HEK293T (cell line): ENCODE measurements around the gene CENPT.

Source experiments
- CTCF ChIA-PET: fragments of 350-600 bp; formaldehyde crosslinking; extraction: SDS; loops from one replicate; lab custom pipeline; 2021; ENCODE audit warnings: antibody characterized with exemption, inconsistent platforms; lab: Yijun Ruan, JAX
- POLR2A ChIA-PET: fragments of 350-600 bp; formaldehyde crosslinking; extraction: SDS; loops from one replicate; lab custom pipeline; 2020; ENCODE audit warnings: antibody characterized with exemption, inconsistent platforms; lab: Yijun Ruan, JAX
- DNase-seq: peaks from one replicate; pipeline ENCODE4 v3.0.0; 2012; ENCODE audit warnings: mixed read lengths; ENCODE audit errors: extremely low spot score
- ARNT ChIP-seq: fragments of 450-650 bp; IDR thresholded peaks from 2 replicates; pipeline ENCODE4 v1.6.1; 2017; ENCODE audit warnings: mild to moderate bottlenecking
- BHLHE40 ChIP-seq: fragments of 450-650 bp; IDR thresholded peaks from 2 replicates; pipeline ENCODE4 v1.6.1; 2016; ENCODE audit warnings: mild to moderate bottlenecking, moderate library complexity, borderline replicate concordance
- CTBP1 ChIP-seq: fragments of 450-650 bp; IDR thresholded peaks from 2 replicates; pipeline ENCODE4 v1.6.1; 2016; ENCODE audit warnings: borderline replicate concordance
- ELF4 ChIP-seq: fragments of 450-650 bp; IDR thresholded peaks from 2 replicates; pipeline ENCODE4 v1.6.1; 2017; ENCODE audit warnings: antibody characterized with exemption
- FOXA1 ChIP-seq: fragments of 450-650 bp; IDR thresholded peaks from 2 replicates; pipeline ENCODE4 v1.6.1; 2016; ENCODE audit warnings: mild to moderate bottlenecking
- FOXK2 ChIP-seq: fragments of 450-650 bp; IDR thresholded peaks from 2 replicates; pipeline ENCODE4 v1.6.1; 2016; ENCODE audit warnings: mild to moderate bottlenecking
- FOXM1 ChIP-seq: fragments of 450-650 bp; IDR thresholded peaks from 2 replicates; pipeline ENCODE4 v1.6.1; 2017; ENCODE audit warnings: mild to moderate bottlenecking, borderline replicate concordance
- HDGF ChIP-seq: fragments of 450-650 bp; IDR thresholded peaks from 2 replicates; pipeline ENCODE4 v1.6.1; 2017; ENCODE audit warnings: antibody characterized with exemption, borderline replicate concordance
- L3MBTL2 ChIP-seq: fragments of 450-650 bp; conservative IDR thresholded peaks from 2 replicates; pipeline ENCODE4 v1.6.1; 2016; ENCODE audit warnings: mild to moderate bottlenecking
- LEF1 ChIP-seq: fragments of 450-650 bp; IDR thresholded peaks from 2 replicates; pipeline ENCODE4 v1.6.1; 2017; ENCODE audit warnings: mild to moderate bottlenecking, borderline replicate concordance
- NFRKB ChIP-seq: fragments of 450-650 bp; IDR thresholded peaks from 2 replicates; pipeline ENCODE4 v1.6.1; 2016; ENCODE audit warnings: mild to moderate bottlenecking, moderate library complexity
- PKNOX1 ChIP-seq: fragments of 450-650 bp; IDR thresholded peaks from 2 replicates; pipeline ENCODE4 v1.6.1; 2016
- SP1 ChIP-seq: fragments of 450-650 bp; IDR thresholded peaks from 2 replicates; pipeline ENCODE4 v1.6.1; 2017
- SUZ12 ChIP-seq: fragments of 450-650 bp; IDR thresholded peaks from 2 replicates; pipeline ENCODE4 v1.6.1; 2016; ENCODE audit warnings: mild to moderate bottlenecking
- TARDBP ChIP-seq: fragments of 450-650 bp; IDR thresholded peaks from 2 replicates; pipeline ENCODE4 v1.6.1; 2016
- ZNF384 ChIP-seq: fragments of 450-650 bp; IDR thresholded peaks from 2 replicates; pipeline ENCODE4 v1.6.1; 2016

The CENPT gene

GRCh38 chr16:67800338-67800926 is 47.1 kb downstream of the CENPT start:
- peak; percentile 2 for DNase-seq
- ChIA-PET POLR2A (interaction anchor here (1.0 kb wide), 1 partner anchor 81 kb away, joined by 4 read pairs; the partner anchor contains the start of gene GFOD2), CTCF (interaction anchor here (1.0 to 1.6 kb wide), 2 partner anchors 8 to 16 kb away, joined by 3 to 5 read pairs; no protein-coding TSS in a partner anchor)
- TF ChIP-seq ELF4 (no peak), HDGF (no peak), FOXM1 (no peak), TARDBP (no peak), PKNOX1 (no peak), CTBP1 (no peak), SUZ12 (no peak), NFRKB (no peak), FOXK2 (no peak), SP1 (no peak), ARNT (no peak), FOXA1 (no peak), LEF1 (no peak), BHLHE40 (no peak), ZNF384 (no peak)

GRCh38 chr16:67796099-67796718 is 51.3 kb downstream of the CENPT start:
- no peak for TF ChIP-seq CTBP1
- no peak for TF ChIP-seq FOXK2
- no peak for TF ChIP-seq NFRKB
- no peak for TF ChIP-seq FOXA1
- TF ChIP-seq ELF4: no peak
- TF ChIP-seq ZNF384: no peak
- TF ChIP-seq FOXM1: no peak
- no peak for TF ChIP-seq SP1
- TF ChIP-seq PKNOX1: no peak
- TF ChIP-seq HDGF: no peak
- TF ChIP-seq LEF1: no peak
- no peak for TF ChIP-seq SUZ12
- no peak for DNase-seq
- POLR2A ChIA-PET: interaction anchor here (2.3 kb wide), 1 partner anchor 10 kb away, joined by 5 read pairs; the partner anchor contains the start of genes RANBP10 and TSNAXIP1
- CTCF ChIA-PET: interaction anchor here (0.7 kb wide), 1 partner anchor 17 kb away, joined by 3 read pairs; no protein-coding TSS in a partner anchor

GRCh38 chr16:67790071-67790470 is 57.4 kb downstream of the CENPT start:
- no peak for TF ChIP-seq PKNOX1
- no peak for TF ChIP-seq NFRKB
- no peak for TF ChIP-seq LEF1
- TF ChIP-seq L3MBTL2: no peak
- no peak for TF ChIP-seq SP1
- TF ChIP-seq FOXK2: no peak
- no peak for TF ChIP-seq SUZ12
- TF ChIP-seq ARNT: no peak
- TF ChIP-seq HDGF: no peak
- TF ChIP-seq FOXM1: no peak
- TF ChIP-seq CTBP1: no peak
- no peak for TF ChIP-seq FOXA1
- TF ChIP-seq TARDBP: no peak
- no peak for TF ChIP-seq BHLHE40
- no peak for TF ChIP-seq ELF4
- no peak for DNase-seq
- ChIA-PET POLR2A (no interaction called here), CTCF (interaction anchor here (0.6 kb wide), 1 partner anchor 38 kb away, joined by 4 read pairs; no protein-coding TSS in a partner anchor)

- no peak for TF ChIP-seq ZNF384
- POLR2A ChIA-PET: no interaction called here
- CTCF ChIA-PET: interaction anchor here (1.3 kb wide), 1 partner anchor 117 kb away, joined by 3 read pairs; no protein-coding TSS in a partner anchor
- DNase-seq: no peak
Measured at GRCh38 chr16:67786491-67786890, 61.0 kb downstream of the CENPT start.

- no peak for TF ChIP-seq L3MBTL2
- no peak for TF ChIP-seq CTBP1
- no peak for TF ChIP-seq FOXA1
- no peak for TF ChIP-seq SUZ12
- TF ChIP-seq NFRKB: no peak
- no peak for TF ChIP-seq BHLHE40
- no peak for TF ChIP-seq FOXM1
- TF ChIP-seq TARDBP: no peak
- no peak for TF ChIP-seq ZNF384
- no peak for TF ChIP-seq ELF4
- TF ChIP-seq LEF1: no peak
- TF ChIP-seq HDGF: no peak
- TF ChIP-seq SP1: no peak
- no peak for TF ChIP-seq PKNOX1
- no peak for TF ChIP-seq FOXK2
- TF ChIP-seq ARNT: no peak
- ChIA-PET POLR2A (interaction anchor here (2.3 kb wide), 1 partner anchor 64 kb away, joined by 12 read pairs; the partner anchor contains the start of gene GFOD2), CTCF (interaction anchor here (1.0 to 1.4 kb wide), 2 partner anchors 33 to 111 kb away, joined by 6 to 8 read pairs; no protein-coding TSS in a partner anchor)
- DNase-seq: peak; percentile 28
Measured at GRCh38 chr16:67783353-67783725, 64.2 kb downstream of the CENPT start.
